ENCODE measurements around the gene GNL3.
"Not testable (repeated sequence)": the region's sequence is repeated elsewhere in the genome, so short reads cannot be mapped to it uniquely, and the experiment has no call there.

GNL3 gene, protein sequence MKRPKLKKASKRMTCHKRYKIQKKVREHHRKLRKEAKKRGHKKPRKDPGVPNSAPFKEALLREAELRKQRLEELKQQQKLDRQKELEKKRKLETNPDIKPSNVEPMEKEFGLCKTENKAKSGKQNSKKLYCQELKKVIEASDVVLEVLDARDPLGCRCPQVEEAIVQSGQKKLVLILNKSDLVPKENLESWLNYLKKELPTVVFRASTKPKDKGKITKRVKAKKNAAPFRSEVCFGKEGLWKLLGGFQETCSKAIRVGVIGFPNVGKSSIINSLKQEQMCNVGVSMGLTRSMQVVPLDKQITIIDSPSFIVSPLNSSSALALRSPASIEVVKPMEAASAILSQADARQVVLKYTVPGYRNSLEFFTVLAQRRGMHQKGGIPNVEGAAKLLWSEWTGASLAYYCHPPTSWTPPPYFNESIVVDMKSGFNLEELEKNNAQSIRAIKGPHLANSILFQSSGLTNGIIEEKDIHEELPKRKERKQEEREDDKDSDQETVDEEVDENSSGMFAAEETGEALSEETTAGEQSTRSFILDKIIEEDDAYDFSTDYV

DNA sequence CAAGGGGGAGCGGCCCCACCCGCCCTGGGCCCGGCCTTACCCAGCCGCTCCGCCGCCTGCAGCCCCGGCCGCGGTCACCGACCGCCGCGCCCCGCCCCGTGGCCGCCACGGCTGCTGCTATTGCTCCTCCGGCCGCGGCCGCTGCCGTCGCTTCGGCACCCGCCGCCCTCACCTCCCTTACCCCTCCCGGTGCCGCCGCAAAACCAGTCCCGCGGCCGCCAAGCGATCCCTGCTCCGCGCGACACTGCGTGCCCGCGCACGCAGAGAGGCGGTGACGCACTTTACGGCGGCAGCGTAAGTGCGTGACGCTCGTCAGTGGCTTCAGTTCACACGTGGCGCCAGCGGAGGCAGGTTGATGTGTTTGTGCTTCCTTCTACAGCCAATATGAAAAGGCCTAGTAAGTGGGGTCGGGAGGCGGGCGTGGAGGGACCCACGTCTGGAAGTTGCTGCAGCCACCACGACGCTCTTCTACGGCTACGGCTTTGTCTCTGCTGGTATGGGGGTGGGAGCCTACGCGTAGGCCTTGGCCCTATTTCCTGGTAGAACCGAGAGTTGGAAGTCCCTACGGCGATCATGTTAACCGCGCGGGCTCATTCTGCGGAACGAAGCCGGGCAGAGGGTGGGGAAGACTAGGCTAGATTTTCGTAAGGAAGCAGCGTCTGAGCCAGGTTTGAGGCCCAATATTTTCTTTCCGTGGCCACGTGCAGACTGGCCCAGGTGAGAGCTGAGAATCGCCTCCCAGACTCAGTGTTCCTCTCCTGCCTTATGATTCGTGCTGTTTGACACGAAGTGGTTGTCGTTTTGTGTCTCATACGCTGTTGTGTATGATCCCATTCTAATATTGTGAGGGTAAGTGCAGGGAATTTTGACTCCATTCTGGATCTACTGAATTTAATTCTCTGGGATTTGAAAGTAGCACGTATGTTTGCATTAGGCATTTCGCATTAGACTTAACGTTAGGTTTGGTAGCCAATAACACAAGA is at the start of gene GNL3, which contains the start of gene PBRM1:
Gene GNL3 (plus strand): TSS at position 324 of the 983 bp plus-strand sequence. CDS start 61 bp downstream, at position 385.
Gene PBRM1 (minus strand): TSS at position 205 of the 983 bp plus-strand sequence.
- peak; percentile 95 for DNase-seq (ENCODE audit: low read depth, low spot score)

DNA sequence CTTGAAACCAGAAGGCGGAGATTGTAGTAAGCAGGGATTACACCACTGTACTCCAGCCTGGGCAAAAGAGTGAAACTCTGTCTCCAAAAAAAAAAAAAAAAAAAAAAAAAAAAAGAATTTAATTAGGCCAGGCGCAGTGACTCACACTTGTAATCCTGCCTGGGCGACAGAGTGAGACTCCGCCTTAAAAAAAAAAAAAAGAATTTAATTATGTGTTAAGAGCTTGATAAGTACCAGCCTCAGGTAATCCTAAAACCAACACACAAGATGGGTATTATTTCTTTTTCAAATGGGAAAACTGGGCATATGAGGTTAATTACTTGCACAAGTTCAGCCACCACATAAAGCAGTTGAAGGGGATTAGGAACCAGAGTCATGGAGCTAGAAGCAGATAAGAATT is 49.2 kb upstream of the GNL3 start:
- DNase-seq (ENCODE audit: low read depth, low spot score) = peak; percentile 18

- DNase-seq (ENCODE audit: low read depth, low spot score) = no peak
Measured at GRCh38 chr3:52645549-52645948, 40.3 kb upstream of the GNL3 start.

- no peak for DNase-seq (ENCODE audit: low read depth, low spot score)
Measured at GRCh38 chr3:52649461-52650210, 36.2 kb upstream of the GNL3 start.

DNA sequence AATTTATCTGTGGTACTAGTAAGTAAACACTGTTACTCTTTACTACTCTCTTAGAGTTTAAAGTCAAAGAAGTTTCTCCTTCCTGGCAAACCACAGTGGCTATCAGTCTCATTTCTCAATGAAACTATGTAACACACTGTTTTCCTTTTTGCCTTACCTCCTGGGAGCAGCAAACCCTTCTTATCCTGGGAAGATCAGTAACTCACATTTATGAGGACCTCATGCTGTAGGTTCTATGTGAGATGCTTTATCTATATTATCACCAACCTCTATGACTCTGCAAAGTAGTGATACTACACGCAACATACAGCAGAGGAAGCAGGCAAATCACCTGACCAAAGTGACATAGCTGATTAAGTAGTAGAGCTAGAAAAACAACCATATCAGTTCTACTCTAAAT is 35.4 kb upstream of the GNL3 start:
- DNase-seq (ENCODE audit: low read depth, low spot score) = no peak

- no peak for DNase-seq (ENCODE audit: low read depth, low spot score)
Measured at GRCh38 chr3:52651592-52651991, 34.2 kb upstream of the GNL3 start.

GRCh38 chr3:52655895-52656294 is 29.9 kb upstream of the GNL3 start:
- DNase-seq (ENCODE audit: low read depth, low spot score) = no peak

GRCh38 chr3:52660046-52660445 is 25.8 kb upstream of the GNL3 start:
- no peak for DNase-seq (ENCODE audit: low read depth, low spot score)

- DNase-seq (ENCODE audit: low read depth, low spot score) = no peak
Measured at GRCh38 chr3:52663098-52663497, 22.7 kb upstream of the GNL3 start.

GRCh38 chr3:52670621-52671521 is 15.0 kb upstream of the GNL3 start:
- DNase-seq (ENCODE audit: low read depth, low spot score) = no peak

DNA sequence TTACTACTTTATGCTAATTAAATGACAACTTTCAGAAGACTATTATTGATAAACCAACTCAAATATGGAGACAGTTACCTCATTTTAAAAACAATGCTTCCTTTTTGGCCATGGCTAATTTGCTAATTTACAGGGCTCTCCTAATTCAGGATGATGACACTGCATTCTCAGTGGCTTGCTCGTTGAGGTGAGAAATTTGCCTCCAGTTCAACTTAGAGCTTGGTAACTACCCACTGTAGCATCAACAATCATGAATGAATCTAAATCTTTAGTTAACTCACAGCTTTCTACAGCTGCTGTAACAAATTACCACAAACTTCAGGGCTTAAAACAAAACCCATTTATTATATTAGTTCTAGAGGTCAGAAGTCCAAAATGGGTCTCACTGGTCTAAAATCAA is 14.2 kb upstream of the GNL3 start:
- DNase-seq (ENCODE audit: low read depth, low spot score) = no peak

- not testable (repeated sequence) for DNase-seq (ENCODE audit: low read depth, low spot score)
Measured at GRCh38 chr3:52676201-52676600, 9.6 kb upstream of the GNL3 start.

GRCh38 chr3:52678265-52679198 is 7.3 kb upstream of the GNL3 start:
- DNase-seq (ENCODE audit: low read depth, low spot score) = no peak

DNA sequence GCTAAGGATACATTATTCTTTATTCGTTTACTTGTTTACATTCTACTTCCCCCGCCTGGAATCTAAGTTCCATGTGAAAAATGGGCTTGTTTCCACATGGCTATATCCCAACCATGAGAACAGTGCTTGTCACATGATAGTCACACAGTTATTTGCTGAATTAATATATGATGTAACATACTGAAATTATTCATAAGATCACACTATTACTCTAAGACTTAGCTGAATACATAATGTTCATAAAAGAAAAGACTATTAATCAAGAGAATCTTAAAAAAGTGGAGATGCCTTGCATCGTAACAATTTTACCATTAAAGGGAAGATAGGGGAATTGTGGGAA is 6.7 kb upstream of the GNL3 start:
- DNase-seq (ENCODE audit: low read depth, low spot score) = no peak

- no peak for DNase-seq (ENCODE audit: low read depth, low spot score)
Measured at GRCh38 chr3:52679811-52680210, 6.0 kb upstream of the GNL3 start.

DNA sequence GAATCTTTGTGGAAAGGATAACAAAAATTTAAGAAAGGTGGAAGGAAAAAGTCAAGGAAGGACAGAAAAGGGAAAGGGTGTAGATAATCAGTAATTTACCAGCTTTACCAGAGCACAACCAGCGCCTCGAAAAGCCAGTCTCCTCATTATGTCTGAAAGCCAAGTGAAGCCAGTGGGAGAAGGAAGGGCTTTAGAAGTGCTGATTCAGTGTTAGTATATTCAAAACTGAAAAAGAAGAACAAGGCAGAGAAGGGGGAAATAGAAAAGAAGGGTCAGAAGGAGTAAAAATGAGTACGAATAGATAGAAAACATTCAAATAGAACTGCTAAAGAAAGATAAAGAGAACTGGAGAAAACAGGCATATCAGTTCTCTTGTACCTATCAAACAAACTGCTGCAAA is 4.2 kb upstream of the GNL3 start:
- DNase-seq (ENCODE audit: low read depth, low spot score) = no peak

- DNase-seq (ENCODE audit: low read depth, low spot score) = peak; percentile 4
Measured at GRCh38 chr3:52682016-52682415, 3.8 kb upstream of the GNL3 start.

DNA sequence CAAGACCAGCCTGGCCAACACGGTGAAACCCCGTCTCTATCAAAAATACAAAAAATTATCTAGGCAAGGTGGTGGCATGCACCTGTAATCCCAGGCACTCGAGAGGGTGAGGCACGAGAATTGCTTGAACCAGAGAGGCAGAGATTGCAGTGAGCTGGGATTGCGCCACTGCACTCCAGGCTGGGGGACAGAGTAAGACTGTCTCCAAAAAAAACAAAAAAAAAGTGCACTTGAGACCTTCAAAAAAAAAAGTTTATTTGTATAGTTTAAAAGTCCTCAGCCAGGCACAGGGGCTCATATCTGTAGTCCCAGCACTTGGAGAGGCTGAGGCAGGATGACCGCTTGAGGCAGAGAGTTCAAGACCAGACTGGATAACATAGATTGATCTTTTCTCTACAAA is 2.2 kb upstream of the GNL3 start:
- no peak for DNase-seq (ENCODE audit: low read depth, low spot score)

GRCh38 chr3:52684184-52684583 is 1.6 kb upstream of the GNL3 start:
- no peak for DNase-seq (ENCODE audit: low read depth, low spot score)
